Brain microvascular endothelial cell (primary cell): Measurements from ENCODE around the gene GXYLT1.
A peak's percentile ranks its signal among the peaks of the same experiment; 100 is the strongest.

ENCODE experiments used
- DNase-seq: peaks from one replicate; pipeline ENCODE4 v3.0.0-alpha.2; 2020
- H3K27ac ChIP-seq: fragments of 250-450 bp; sonication (Bioruptor Pico); 2 replicates; pipeline ENCODE4 v1.5.1; 2020; ENCODE audit warnings: mild to moderate bottlenecking, moderate library complexity
- H3K27me3 ChIP-seq: fragments of 250-450 bp; sonication (Bioruptor Pico); replicated peaks from 2 replicates; pipeline ENCODE4 v1.5.1; 2020; ENCODE audit warnings: mild to moderate bottlenecking
- H3K36me3 ChIP-seq: fragments of 250-450 bp; sonication (Bioruptor Pico); replicated peaks from 2 replicates; pipeline ENCODE4 v1.5.1; 2020; ENCODE audit warnings: mild to moderate bottlenecking
- H3K4me3 ChIP-seq: 2 replicates; pipeline ENCODE4 v1.5.1; 2011; ENCODE audit warnings: low read depth, mild to moderate bottlenecking, control low read depth, low read length, moderate library complexity
- CTCF ChIP-seq: IDR thresholded peaks from 2 replicates; pipeline ENCODE4 v1.5.1; 2011; ENCODE audit warnings: low read depth, mild to moderate bottlenecking, moderate library complexity, low read length, control low read depth, inconsistent platforms; ENCODE audit errors: missing control alignments
- in situ Hi-C: cut with HindIII; loops from 2 replicates; pipeline ENCODE4 v1.10.0; 2017; ENCODE audit warnings: low sequenced_read_pairs, low pct_ligation_motif_present

The GXYLT1 gene

GRCh38 chr12:42141981-42142606 lies 2.6 kb downstream of the GXYLT1 start:
- Histone ChIP-seq H3K27ac (no peak overlapping the region), H3K4me3 (no peak overlapping the region), H3K27me3 (no peaks in the 10 kb centered on the region), H3K36me3 (no peaks in the 10 kb centered on the region)
- DNase-seq, result no peak
- in situ Hi-C loops, result no loop called here
- no peak for TF ChIP-seq CTCF

- in situ Hi-C loops, result no loop called here
- DNase-seq, result peak; percentile 75
- no peak overlapping the region for H3K4me3 ChIP-seq
- no peaks in the 10 kb centered on the region for H3K27me3 ChIP-seq
- TF ChIP-seq CTCF, result no peak
- no peak overlapping the region for H3K27ac ChIP-seq
- H3K36me3 ChIP-seq, result no peaks in the 10 kb centered on the region
Measured at GRCh38 chr12:42140901-42141300, 3.8 kb downstream of the GXYLT1 start.

GRCh38 chr12:42135259-42135814 lies 9.3 kb downstream of the GXYLT1 start:
- DNase-seq, result peak; percentile 11
- H3K4me3 ChIP-seq, result no peak overlapping the region
- no peaks in the 10 kb centered on the region for H3K36me3 ChIP-seq
- H3K27ac ChIP-seq, result no peak overlapping the region
- TF ChIP-seq CTCF, result no peak
- in situ Hi-C loops, result no loop called here
- no peaks in the 10 kb centered on the region for H3K27me3 ChIP-seq

- H3K27me3 ChIP-seq, result no peaks in the 10 kb centered on the region
- peak overlapping the region; percentile 48 for H3K27ac ChIP-seq
- no peak for TF ChIP-seq CTCF
- DNase-seq, result peak; percentile 40
- no peaks in the 10 kb centered on the region for H3K36me3 ChIP-seq
- H3K4me3 ChIP-seq, result peak overlapping the region; percentile 27
- in situ Hi-C loops, result no loop called here
Measured at GRCh38 chr12:42130672-42131402, 13.8 kb downstream of the GXYLT1 start.

- Histone ChIP-seq H3K36me3 (no peaks in the 10 kb centered on the region), H3K27me3 (no peaks in the 10 kb centered on the region), H3K4me3 (no peak overlapping the region), H3K27ac (no peak overlapping the region)
- DNase-seq, result peak; percentile 73
- TF ChIP-seq CTCF, result peak; percentile 78
- in situ Hi-C loops, result no loop called here
Measured at GRCh38 chr12:42129595-42130204, 15.0 kb downstream of the GXYLT1 start.
